Cardiac muscle cell (in vitro differentiated cells and primary cell): Measurements from ENCODE around the gene DBI. TPM values are rescaled to one million over a fixed set of nuclear protein-coding genes. Genes with fewer than 3 reads are reported as not detected.

Experiments used
- DNase-seq, 2 donors: peaks; one replicate each; pipeline versions ENCODE4 v3.0.0 to v3.0.0-alpha.2; 2010 to 2017; ENCODE audit warnings: low read depth in 1 of 2, low spot score in 1 of 2
- H3K27ac ChIP-seq: fragments of 200-600 bp; sonication (generic); 2 replicates; pipeline ENCODE4 v1.5.1; 2016
- H3K27me3 ChIP-seq: fragments of 200-600 bp; sonication (generic); 2 replicates; pipeline ENCODE4 v1.6.0; 2016; ENCODE audit warnings: control low read depth
- H3K36me3 ChIP-seq: fragments of 200-600 bp; sonication (generic); 2 replicates; pipeline ENCODE4 v1.5.1; 2016; ENCODE audit warnings: control low read depth
- H3K4me1 ChIP-seq: fragments of 200-600 bp; sonication (generic); 2 replicates; pipeline ENCODE4 v1.8.1; 2017; ENCODE audit warnings: low read depth, mild to moderate bottlenecking, mixed run types
- H3K4me3 ChIP-seq: fragments of 200-600 bp; sonication (generic); 2 replicates; pipeline ENCODE4 v1.5.1; 2016; ENCODE audit warnings: mild to moderate bottlenecking
- H3K9me3 ChIP-seq: fragments of 200-600 bp; sonication (generic); 2 replicates; pipeline ENCODE4 v1.5.1; 2017; ENCODE audit warnings: low read depth, mild to moderate bottlenecking, control low read depth
- CTCF ChIP-seq: IDR thresholded peaks from 2 replicates; pipeline ENCODE4 v1.5.1; 2012; ENCODE audit warnings: low read depth, mild to moderate bottlenecking, low read length
- polyA plus RNA-seq: library from polyadenylated mRNA; unstranded; fragments of >200 nt; fragmentation: Nextera tagmentation; extraction: Ambion mirVana; gene quantifications from 2 replicates; pipeline ENCODE4 v1.2.1, GENCODE V29; 2016
- total RNA-seq: library from RNA; depleted of rRNA; stranded (reverse); fragments of >200 nt; gene quantifications from 2 replicates; pipeline ENCODE4 v1.2.3, GENCODE V29; 2016

The DBI gene
- total and polyA plus RNA-seq, 2 experiments from 2014 or later = 158 to 350 TPM

GRCh38 chr2:119338272-119338671 is 28.5 kb upstream of the DBI start:
- H3K4me3 ChIP-seq = no peak overlapping the region

GRCh38 chr2:119338826-119339561 is 27.8 kb upstream of the DBI start:
- no peak for DNase-seq
- no peak overlapping the region for H3K4me3 ChIP-seq

More at GRCh38 chr2:119338272-119338671, 28.5 kb upstream of the DBI start:
- Histone ChIP-seq H3K36me3 (no peaks in the 10 kb centered on the region), H3K9me3 (no peaks in the 10 kb centered on the region), H3K27me3 (no peaks in the 10 kb centered on the region), H3K27ac (no peak overlapping the region), H3K4me1 (no peaks in the 10 kb centered on the region)
- no peak for TF ChIP-seq CTCF
- DNase-seq = no peak

DNA sequence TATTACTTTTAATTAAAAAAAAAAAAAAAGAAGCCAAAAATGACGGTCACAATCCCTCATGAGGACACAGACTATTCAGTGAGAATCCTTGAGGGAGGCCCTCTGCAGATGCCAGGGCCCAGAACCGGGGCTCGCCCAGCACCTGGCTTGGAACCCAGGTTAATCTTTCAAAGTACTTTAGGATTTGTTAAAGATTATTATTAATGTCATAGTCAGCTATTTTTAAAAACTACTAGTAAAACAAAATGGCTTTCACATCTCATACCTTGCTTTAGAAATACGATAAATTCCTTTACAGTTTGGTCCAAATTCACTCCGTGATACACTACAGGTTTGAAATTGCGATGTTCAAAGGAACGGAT is 27.2 kb upstream of the DBI start:
- Histone ChIP-seq H3K4me3 (no peak overlapping the region), H3K4me1 (no peaks in the 10 kb centered on the region), H3K36me3 (no peaks in the 10 kb centered on the region), H3K9me3 (no peaks in the 10 kb centered on the region), H3K27me3 (no peaks in the 10 kb centered on the region), H3K27ac (no peak overlapping the region)
- TF ChIP-seq CTCF = no peak
- no peak for DNase-seq

More at GRCh38 chr2:119338826-119339561, 27.8 kb upstream of the DBI start:
- H3K27ac ChIP-seq = no peak overlapping the region
- no peak for TF ChIP-seq CTCF
- H3K9me3 ChIP-seq = no peaks in the 10 kb centered on the region
- H3K4me1 ChIP-seq = no peaks in the 10 kb centered on the region
- H3K27me3 ChIP-seq = no peaks in the 10 kb centered on the region
- H3K36me3 ChIP-seq = no peaks in the 10 kb centered on the region

GRCh38 chr2:119341684-119342083 is 25.1 kb upstream of the DBI start:
- H3K36me3 ChIP-seq = no peaks in the 10 kb centered on the region
- TF ChIP-seq CTCF = no peak
- no peaks in the 10 kb centered on the region for H3K9me3 ChIP-seq
- DNase-seq = no peak
- no peaks in the 10 kb centered on the region for H3K27me3 ChIP-seq
- H3K4me3 ChIP-seq = no peak overlapping the region
- no peak overlapping the region for H3K27ac ChIP-seq
- no peaks in the 10 kb centered on the region for H3K4me1 ChIP-seq

GRCh38 chr2:119349289-119349688 is 17.5 kb upstream of the DBI start:
- no peaks in the 10 kb centered on the region for H3K9me3 ChIP-seq
- H3K27me3 ChIP-seq = no peaks in the 10 kb centered on the region
- H3K36me3 ChIP-seq = no peaks in the 10 kb centered on the region
- H3K4me3 ChIP-seq = no peak overlapping the region
- peaks cover 20% of the 10 kb centered on the region for H3K4me1 ChIP-seq
- no peak overlapping the region for H3K27ac ChIP-seq
- TF ChIP-seq CTCF = no peak
- no peak for DNase-seq
